GM10248 (cell line): ENCODE data around the gene FHIP2A.

Source experiments
- CTCF ChIA-PET: fragments of 300-600 bp; sonication (Branson Sonifier 250); formaldehyde crosslinking; extraction: SDS; loops from one replicate; lab custom pipeline; 2021; ENCODE audit warnings: antibody characterized with exemption; lab: Yijun Ruan, JAX
- POLR2A ChIA-PET: fragments of 350-650 bp; sonication (Branson Sonifier 250); formaldehyde crosslinking; extraction: SDS; loops from one replicate; lab custom pipeline; 2020; ENCODE audit warnings: antibody characterized with exemption; lab: Yijun Ruan, JAX
- DNase-seq: peaks from one replicate; pipeline ENCODE4 v3.0.0; 2012; ENCODE audit errors: extremely low spot score
- TF ChIP-seq, protein P1 (sequence below): IDR thresholded peaks from 2 replicates; pipeline ENCODE4 v1.5.1; 2012; ENCODE audit warnings: mild to moderate bottlenecking, low read depth; ENCODE audit errors: extremely low read depth, missing control alignments, control extremely low read depth

FHIP2A gene

GRCh38 chr10:114800361-114800760 is 21.2 kb upstream of the FHIP2A start:
- DNase-seq, result no peak
- TF ChIP-seq, protein P1, sequence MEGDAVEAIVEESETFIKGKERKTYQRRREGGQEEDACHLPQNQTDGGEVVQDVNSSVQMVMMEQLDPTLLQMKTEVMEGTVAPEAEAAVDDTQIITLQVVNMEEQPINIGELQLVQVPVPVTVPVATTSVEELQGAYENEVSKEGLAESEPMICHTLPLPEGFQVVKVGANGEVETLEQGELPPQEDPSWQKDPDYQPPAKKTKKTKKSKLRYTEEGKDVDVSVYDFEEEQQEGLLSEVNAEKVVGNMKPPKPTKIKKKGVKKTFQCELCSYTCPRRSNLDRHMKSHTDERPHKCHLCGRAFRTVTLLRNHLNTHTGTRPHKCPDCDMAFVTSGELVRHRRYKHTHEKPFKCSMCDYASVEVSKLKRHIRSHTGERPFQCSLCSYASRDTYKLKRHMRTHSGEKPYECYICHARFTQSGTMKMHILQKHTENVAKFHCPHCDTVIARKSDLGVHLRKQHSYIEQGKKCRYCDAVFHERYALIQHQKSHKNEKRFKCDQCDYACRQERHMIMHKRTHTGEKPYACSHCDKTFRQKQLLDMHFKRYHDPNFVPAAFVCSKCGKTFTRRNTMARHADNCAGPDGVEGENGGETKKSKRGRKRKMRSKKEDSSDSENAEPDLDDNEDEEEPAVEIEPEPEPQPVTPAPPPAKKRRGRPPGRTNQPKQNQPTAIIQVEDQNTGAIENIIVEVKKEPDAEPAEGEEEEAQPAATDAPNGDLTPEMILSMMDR, result no peak
- ChIA-PET CTCF (no interaction called here), POLR2A (no interaction called here)

DNA sequence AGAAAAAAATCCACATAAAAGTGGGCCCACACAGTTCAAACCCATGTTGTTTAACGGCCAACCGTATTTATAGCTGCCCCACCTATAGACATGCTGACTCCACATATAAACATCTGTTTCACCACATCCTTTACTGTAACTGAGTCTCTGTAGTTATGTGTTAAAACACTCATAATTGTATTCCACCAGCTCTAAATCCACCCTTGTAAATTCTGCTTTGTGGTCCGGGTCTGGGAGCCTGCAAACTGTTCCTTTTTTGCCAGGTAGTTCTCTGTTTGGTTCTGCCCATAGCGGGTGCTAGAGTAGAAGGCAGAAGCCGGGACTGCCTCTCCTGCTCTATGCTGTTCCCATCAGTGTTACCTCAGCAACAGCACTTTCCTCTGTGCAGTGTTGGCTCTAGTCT is 20.2 kb upstream of the FHIP2A start:
- CTCF ChIA-PET, result interaction anchor here (1.1 kb wide), 1 partner anchor 21 kb away, joined by 4 read pairs; no protein-coding TSS in a partner anchor
- POLR2A ChIA-PET, result no interaction called here
- TF ChIP-seq, protein P1, result peak; percentile 6
- peak; percentile 19 for DNase-seq

DNA sequence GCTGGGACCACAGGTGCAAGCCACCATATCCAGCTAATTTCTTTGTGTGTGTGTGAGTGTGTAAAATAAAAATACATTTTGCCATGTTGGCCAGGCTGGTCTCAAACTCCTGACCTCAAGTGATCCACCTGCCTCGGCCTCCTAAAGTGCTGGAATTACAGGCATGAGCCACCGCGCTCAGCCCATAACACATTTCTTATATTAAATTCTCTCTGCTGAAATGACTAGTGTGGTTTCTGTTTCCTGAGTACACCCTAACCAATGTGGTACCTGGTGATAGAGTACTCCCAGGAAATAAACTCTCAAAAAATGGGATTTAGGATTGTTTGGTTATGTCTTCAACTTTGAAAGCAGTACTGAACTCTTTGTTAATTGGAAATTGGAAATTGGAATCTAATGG is 19.4 kb upstream of the FHIP2A start:
- DNase-seq, result no peak
- CTCF ChIA-PET, result no interaction called here
- POLR2A ChIA-PET, result no interaction called here
- TF ChIP-seq, protein P1, result no peak

DNA sequence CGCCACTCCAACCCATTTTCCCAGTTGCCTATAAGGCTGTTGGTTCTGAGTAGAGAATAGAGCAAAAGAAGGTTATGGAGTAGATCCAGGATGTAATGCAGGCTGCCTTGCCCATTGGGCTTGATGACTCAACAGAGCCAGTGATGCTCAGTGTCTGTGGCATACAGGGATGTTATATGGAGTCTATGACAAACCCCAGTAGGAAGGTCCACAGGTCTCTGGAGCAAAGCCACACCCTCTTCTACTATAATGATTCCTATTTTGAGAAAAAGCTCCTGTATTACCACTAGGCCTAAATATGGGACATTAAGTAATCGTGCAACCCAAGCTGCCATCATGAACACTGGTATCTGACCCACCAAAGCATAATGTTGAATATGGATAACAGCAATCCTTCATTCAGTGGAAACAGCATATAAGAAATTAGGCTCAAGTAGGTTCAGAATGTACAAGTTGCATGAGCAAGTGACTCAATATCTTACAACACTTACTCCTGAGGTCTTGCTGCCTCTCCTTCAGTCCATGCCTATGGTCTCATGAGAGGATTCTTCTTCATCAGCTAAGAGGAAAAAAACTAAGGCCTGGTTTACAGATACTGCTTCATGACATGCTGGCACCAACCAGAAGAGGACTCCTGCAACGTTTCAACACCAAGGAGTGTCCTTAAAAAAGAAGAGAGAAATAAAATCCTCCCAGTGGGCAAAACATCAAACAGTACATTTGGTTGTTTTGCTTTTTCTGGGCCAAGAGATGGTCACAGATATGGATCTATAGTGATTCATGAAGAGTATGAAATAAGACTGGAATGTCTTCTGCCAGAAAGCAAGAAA is 14.8 kb upstream of the FHIP2A start:
- TF ChIP-seq, protein P1, result no peak
- CTCF ChIA-PET, result interaction anchor here (1.4 kb wide), 1 partner anchor 15 kb away, joined by 4 read pairs; the partner anchor contains the start of gene FHIP2A
- DNase-seq, result no peak
- POLR2A ChIA-PET, result no interaction called here

DNA sequence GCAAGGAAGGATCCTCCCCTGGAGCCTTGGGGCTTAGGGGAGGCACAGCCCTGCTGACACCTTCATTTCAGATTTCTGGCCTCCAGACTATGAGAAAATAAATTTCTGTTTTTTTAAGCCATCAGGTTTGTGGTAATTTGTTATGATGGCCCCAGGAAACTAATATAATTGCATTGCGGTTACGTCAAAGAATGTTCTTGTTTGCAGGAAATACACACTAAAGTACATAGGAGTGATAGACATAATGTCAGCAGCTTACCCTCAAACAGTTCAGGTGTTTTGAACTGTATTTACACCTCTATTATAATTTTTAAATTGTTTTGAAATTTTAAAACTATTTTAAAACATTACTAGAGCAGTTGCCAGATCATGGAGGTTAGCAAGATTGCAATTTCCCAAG is 12.6 kb upstream of the FHIP2A start:
- TF ChIP-seq, protein P1, result no peak
- no peak for DNase-seq
- ChIA-PET CTCF (interaction anchor here (1.4 kb wide), 1 partner anchor 13 kb away, joined by 6 read pairs; the partner anchor contains the start of gene FHIP2A), POLR2A (no interaction called here)

GRCh38 chr10:114810926-114811325 is 10.7 kb upstream of the FHIP2A start:
- POLR2A ChIA-PET, result interaction anchor here (0.6 to 0.7 kb wide), 2 partner anchors 17 to 637 kb away, joined by 3 to 4 read pairs; partner anchors contain the start of gene CCDC186
- TF ChIP-seq, protein P1, result no peak
- DNase-seq, result peak; percentile 81
- CTCF ChIA-PET, result interaction anchor here (0.9 to 3.5 kb wide), 5 partner anchors 11 to 256 kb away, joined by 3 to 34 read pairs (median 4); partner anchors contain the start of gene FHIP2A
